Fibroblast of villous mesenchyme (primary cell): ENCODE measurements around the gene NRG3. TPM values are rescaled to one million over a fixed set of nuclear protein-coding genes. Genes with fewer than 3 reads are reported as not detected.

Experiments used
- DNase-seq: peaks from one replicate; pipeline ENCODE4 v3.0.0-alpha.2; 2010; ENCODE audit warnings: low read depth
- H3K4me3 ChIP-seq: 2 replicates; pipeline ENCODE4 v1.5.1; 2011; ENCODE audit warnings: low read depth, mild to moderate bottlenecking, low read length
- total RNA-seq: library from RNA; depleted of rRNA; stranded (reverse); fragments of >200 nt; gene quantifications from 2 replicates; pipeline ENCODE4 v1.2.3, GENCODE V29; 2012
- TF ChIP-seq, protein P1 (sequence below): IDR thresholded peaks from 2 replicates; pipeline ENCODE4 v1.5.1; 2012; ENCODE audit warnings: low read depth, mild to moderate bottlenecking, low read length; ENCODE audit not compliant: insufficient read depth

Gene NRG3
- total RNA-seq, 1 donor: not detected

DNA sequence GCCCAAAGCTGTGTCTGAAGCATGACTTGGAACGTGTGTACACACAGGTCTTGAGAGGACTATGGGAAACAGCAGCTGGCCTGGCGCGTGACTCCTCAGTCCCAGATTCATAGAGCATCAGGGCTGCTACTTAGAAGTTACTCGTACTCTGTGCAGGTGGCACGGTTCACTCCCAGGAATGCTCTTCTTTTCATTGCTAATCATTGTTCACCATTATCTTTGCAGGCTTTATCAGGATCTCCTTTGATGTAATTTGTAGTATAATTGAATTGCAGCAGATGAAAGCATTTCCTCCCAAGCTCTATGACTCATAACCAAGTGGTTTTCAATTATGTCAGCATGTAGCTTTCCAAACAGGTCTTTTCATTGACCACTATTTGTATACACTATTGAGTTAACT, 938.9 kb downstream of the NRG3 start:
- TF ChIP-seq, protein P1, sequence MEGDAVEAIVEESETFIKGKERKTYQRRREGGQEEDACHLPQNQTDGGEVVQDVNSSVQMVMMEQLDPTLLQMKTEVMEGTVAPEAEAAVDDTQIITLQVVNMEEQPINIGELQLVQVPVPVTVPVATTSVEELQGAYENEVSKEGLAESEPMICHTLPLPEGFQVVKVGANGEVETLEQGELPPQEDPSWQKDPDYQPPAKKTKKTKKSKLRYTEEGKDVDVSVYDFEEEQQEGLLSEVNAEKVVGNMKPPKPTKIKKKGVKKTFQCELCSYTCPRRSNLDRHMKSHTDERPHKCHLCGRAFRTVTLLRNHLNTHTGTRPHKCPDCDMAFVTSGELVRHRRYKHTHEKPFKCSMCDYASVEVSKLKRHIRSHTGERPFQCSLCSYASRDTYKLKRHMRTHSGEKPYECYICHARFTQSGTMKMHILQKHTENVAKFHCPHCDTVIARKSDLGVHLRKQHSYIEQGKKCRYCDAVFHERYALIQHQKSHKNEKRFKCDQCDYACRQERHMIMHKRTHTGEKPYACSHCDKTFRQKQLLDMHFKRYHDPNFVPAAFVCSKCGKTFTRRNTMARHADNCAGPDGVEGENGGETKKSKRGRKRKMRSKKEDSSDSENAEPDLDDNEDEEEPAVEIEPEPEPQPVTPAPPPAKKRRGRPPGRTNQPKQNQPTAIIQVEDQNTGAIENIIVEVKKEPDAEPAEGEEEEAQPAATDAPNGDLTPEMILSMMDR: no peak
- no peak overlapping the region for H3K4me3 ChIP-seq
- peak; percentile 18 for DNase-seq

DNA sequence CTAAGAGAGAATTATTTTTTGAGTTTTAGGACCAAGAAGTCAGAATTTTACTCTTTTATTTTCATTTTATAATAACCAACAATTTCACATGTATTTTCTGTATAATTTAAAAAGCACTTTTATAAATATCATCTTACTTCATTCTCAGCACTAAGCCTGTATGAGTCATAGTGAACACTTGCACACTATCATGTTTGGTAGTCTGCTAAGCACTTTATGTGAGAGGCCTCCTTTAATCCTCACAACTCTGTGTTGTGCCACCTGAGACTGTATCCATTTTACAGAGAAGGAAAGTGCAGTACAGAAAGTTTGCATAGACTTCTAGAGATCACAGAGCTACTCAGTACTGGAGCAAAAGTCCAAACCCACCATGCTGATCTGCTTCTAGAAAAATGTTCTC, 939.6 kb downstream of the NRG3 start:
- TF ChIP-seq, protein P1: no peak
- no peak for DNase-seq
- H3K4me3 ChIP-seq: no peak overlapping the region

DNA sequence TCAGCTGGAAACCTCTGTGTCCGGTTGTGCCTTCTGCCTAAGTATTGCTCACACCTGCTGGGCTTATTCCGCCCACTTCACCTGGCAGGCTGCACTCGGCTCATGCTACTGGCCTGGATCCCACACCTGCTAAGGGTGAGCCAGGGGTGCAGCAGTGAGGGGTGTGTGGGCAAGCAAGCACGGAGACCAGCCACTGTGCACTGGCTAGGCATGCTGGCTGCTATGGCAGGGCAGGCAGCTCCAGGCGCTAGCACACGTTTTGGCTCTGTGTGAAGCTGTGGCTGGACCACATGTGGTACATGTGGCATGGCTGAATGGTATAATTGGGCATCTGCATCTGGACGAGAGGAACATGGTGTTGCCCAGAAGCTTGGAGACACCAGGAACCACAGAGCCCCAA, 940.7 kb downstream of the NRG3 start:
- DNase-seq: no peak
- no peak overlapping the region for H3K4me3 ChIP-seq
- TF ChIP-seq, protein P1: no peak

DNA sequence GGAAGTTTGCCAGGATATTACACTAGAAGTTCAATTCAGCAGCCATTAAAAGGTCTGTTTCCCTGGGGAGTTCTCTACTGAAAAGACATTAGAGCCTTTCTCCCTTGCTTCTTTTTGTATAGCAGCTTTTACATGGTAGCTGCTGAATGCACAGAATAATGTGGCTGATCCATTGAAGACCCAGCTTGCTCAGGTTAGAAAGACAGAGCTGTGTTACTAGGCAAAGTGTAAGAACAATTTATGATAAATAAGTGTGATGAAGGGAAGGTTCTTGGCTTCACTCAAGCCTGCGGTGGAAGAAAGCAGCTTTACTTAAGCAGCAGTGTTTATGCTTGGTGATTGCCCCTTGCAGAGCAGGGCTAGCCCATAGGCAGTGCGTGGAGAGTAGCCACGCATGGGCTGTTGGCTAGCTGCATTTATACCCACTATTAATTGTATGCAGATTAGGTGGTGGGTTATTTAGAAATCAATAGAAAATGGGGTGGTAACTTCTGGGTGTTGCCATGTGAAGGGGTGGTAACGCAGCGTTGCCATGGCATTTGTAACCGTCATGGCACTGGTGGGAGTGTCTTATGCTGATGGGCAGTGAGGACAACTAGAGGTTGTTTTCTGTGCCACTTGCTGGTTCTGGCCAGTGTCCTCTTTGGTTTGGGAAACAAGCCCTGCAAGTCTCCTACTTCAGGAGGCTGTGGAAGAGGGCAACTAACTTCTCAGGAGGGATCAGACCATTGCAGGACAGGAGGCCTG, 942.9 kb downstream of the NRG3 start:
- no peak for DNase-seq
- TF ChIP-seq, protein P1: no peak

DNA sequence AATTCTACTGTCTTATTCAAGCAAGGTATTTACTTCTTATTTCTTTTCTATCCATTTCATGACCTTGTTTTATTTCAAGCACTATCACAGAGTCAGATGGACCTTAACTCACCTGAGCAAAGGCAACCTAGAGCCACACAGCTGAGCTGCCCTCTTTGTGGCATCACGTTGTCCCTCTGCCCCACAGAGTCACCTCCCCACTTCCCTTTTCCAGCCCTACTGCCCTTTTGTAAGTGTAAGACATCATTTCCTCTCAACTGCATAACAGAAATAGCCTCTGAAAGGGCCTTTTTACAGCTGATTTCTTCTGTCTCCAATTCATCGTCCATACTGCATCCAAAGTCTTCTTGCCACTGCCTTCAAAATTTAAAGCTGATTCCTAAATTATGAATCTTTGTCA, 946.0 kb downstream of the NRG3 start:
- DNase-seq: no peak
- TF ChIP-seq, protein P1: no peak
- H3K4me3 ChIP-seq: no peak overlapping the region

More for the DNA sequence above, 942.9 kb downstream of the NRG3 start:
- no peak overlapping the region for H3K4me3 ChIP-seq

DNA sequence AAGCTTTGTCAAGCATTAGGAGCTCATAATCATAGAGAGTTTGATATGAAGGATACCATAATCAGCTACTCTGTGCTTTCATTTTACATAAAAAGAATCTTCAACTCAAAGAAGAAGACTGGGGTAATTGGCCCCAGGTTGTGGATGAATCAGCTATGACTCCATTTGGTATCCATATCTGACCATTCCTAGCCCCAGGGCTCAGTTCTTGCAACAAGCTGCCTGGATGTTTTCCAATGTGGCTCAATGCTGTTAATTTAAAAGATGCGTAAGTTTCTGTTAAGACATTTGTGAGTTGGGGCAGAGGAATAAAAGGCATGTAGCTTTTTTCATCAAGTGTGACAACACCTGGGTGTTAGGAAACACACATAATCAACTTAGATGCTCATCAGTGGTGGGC, 951.1 kb downstream of the NRG3 start:
- H3K4me3 ChIP-seq: no peak overlapping the region
- TF ChIP-seq, protein P1: no peak
- peak; percentile 64 for DNase-seq

DNA sequence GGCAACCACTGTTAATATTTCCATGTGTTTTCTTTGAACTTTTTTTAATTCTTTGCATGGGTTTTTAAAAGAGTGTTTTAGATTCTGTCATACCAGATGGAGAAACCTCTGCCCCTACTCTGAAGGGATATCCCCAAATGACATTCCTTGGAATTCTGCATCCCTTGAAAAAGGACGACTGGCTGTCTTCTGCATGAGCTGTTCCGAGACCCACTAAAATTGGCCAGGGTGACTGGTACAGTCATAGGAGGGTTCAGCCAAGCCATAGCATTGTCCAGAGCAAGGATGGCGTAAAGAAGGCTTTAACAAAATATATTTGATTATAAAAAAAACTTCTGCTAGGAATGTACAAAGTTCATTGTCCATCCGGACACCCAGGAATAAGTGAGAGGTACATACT, 952.9 kb downstream of the NRG3 start:
- H3K4me3 ChIP-seq: no peak overlapping the region
- TF ChIP-seq, protein P1: no peak
- no peak for DNase-seq
